Eye (tissue), 1 donor: Measurements from ENCODE around the gene ICA1L.
"Not testable (repeated sequence)": the region's sequence is repeated elsewhere in the genome, so short reads cannot be mapped to it uniquely, and the experiment has no call there.

Experiments used
- DNase-seq: peaks from one replicate; pipeline ENCODE4 v3.0.0-alpha.2; 2015

ICA1L gene

GRCh38 chr2:202871300-202872141 lies at the start of gene ICA1L:
Gene ICA1L (minus strand): TSS chr2:202871766. CDS start chr2:202829009, 42,757 bp downstream.
- DNase-seq = peak; percentile 94

DNA sequence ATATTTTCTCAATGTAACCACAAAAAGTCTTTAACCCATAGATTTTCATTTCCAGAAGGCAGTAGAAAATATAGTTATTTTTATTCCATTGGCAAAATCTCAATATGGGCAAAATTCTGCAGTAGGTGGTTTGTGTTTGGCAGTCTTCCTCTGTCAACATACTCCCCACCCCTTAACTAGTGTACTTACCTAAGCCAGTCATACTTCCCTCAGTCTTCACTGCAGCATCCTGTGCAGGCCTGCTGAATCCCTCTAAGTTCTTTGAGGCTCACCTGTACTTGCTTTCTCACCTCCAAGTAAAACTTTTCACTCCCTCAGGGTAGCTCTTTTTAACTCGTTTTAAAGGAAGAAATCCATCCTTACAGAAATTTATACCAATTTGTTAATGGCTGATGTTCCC lies 47.3 kb upstream of the ICA1L start:
- DNase-seq = no peak

DNA sequence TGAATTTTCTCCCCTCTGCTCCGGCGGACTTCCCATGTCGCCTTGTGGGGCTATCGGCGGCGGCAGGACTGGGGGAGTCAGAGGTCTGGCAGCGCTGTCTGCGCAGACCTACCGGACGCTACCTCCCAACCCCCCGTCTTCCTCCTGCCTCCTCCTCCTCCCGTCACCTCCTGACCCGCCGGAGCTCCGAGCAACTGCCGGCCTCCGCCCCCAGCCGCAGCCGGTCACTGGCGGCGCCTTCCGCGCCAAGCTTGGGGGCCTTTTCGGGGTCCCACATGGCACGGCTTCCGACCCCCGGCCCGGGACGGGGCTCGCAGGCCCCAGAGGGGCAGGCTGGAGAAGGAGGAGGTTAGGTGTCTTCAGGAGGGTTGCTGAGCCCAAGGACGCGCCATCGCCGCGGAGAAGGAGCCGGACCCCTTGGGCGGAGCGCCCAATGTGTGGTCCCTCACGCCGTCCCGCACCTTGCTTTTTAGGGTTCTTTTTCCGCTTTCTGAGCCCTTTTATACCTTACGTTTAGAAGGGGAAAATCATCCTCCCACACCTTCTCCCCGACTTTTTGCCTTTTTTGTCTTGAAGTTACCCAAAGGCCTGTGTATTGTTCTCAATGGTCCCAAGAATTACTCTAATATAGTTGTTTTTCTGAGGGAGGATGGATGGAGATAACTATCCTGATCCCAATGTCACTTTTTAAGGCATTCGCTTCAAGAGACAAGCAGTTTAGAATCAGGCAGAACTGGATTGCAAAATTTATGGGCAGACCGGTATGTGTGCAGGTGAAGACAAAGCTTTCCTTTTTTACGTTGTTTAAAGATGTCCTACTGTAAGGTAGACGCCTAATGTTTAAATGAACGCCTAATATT lies 41.0 kb upstream of the ICA1L start:
- DNase-seq = peak; percentile 72

DNA sequence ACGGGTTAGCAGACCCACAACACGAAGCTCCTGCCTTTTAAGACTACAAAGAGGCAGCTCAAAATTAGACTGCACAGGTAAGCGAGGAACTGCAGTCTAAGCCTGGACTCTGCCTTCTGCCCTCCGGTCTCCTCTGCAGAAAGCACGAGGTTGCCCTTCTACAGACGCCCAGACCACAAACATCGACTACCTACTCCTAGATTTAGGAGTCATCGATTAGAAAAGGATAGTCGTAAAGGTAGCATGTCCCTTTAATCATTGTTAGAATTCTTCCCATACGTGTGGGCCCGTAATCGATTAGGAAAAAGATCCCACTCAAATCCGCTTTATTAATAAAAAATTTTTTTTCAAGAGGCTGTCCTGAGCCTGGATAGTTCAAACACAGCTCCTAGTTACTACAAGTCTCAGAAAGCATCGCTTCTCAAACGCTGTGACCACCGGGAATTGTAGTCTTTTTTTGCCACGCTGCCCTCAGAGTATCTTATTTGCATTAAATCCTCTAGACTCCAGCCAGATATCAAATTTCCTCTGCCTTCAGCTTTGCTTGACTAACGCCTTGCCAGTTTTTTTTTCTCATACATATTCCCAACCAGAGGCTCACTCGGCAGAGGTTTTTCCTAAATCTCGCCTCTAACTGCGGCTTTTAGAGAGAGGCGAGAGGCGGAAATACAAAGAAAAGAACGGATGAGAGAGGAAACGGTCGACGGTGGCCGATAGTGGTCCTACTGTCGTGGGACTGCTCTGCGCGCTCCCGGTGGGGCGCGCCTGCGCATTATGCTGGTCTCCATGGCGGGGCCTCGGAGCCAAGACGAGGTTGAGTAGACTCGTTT lies 40.2 kb upstream of the ICA1L start, which contains the start of the genes CARF and WDR12:
Gene CARF, plus strand, starts transcription at position 764 of the 830 bp plus-strand sequence. CDS start 29,628 bp downstream, outside the sequence.
Gene WDR12, minus strand, starts transcription at position 162 of the 830 bp plus-strand sequence. CDS start 197 bp downstream, outside the sequence.
- DNase-seq = peak; percentile 99

DNA sequence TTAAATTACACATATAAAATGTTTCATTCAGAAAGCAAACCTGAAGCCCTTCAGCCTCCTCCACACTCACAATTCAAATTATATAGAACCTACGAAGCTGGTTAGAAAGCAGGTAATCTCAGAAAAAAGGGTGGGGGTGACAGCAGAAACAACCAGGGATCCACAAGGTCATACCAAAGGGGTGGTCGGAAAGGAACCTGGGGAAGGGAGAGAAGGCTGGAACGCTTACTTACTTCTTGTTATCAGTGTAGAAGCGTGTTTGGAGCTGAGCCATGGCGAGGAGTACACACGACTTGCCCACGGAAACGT lies 39.6 kb upstream of the ICA1L start:
- DNase-seq = no peak

DNA sequence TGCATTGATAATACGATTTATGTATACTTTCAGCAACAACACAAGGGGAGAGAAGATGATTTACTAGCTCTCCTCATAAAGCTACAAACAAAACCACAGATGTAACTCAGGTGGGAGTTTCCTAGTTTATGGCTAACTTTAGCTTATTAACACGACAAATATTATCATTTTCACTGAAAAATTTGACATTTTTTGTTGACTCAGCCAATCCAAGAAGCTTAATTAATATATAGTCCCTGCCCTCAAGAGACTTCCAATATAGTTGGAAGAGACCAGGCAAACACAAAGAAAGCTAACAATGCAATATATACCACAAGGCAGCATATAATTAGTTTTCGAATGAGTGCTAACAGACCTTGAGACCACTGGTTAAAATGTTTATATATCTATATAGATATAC lies 39.1 kb upstream of the ICA1L start:
- DNase-seq = no peak

- DNase-seq = not testable (repeated sequence)
Observed at GRCh38 chr2:202910250-202910649, 38.7 kb upstream of the ICA1L start.

DNA sequence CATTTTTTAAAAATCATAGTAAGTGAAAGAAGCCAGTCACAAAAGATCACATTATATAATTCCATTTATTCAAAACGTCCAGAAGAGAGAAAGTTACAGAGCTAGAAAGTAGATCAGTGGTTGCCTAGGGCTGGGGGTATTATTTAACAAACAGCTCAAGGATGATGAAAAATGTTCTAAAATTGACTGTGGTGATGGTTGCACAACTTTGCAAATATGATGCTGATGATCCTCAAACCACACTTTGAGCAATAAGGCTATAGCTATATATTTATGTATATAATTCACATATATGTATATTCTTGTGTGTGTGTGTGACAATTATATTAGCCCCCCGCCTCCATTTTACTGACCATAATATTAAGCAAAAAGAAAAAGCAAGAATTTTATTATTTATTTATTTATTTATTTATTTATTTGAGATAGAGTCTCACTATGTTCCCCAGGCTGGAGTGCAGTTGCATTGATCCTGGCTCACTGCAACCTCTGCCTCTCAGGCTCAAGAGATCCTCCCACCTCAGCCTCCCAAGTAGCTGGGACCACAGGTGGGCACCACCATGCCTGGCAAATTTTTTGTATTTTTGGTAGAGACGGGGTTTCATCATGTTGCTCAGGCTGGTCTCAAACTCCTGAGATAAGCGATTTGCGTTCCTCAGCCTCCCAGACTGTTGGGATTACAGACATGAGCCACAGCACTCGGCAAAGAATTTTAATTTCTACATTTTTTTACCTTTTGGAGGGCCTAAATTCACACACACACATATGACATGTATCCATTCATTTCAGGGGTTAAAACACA lies 38.0 kb upstream of the ICA1L start:
- DNase-seq = no peak

DNA sequence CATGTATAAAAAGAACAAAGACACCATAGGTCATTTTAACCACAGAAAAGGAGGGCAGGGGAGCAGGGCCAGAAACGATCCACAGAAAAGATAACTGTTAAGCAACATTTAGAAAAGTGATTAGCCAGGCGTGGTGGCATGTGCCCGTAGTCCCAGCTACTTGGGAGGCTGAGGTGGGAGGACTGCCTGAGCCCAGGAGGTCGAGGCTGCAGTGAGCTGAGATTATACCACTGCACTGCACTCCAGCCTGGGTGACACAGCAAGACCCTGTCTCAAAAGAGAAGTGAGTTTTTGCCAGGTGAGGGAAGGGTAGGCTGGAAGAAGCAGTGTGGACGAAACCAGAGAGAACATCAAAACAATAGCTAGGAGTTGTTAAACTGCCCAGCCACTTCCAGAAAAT lies 36.6 kb upstream of the ICA1L start:
- no peak for DNase-seq

GRCh38 chr2:202905507-202905906 lies 33.9 kb upstream of the ICA1L start:
- DNase-seq = not testable (repeated sequence)

DNA sequence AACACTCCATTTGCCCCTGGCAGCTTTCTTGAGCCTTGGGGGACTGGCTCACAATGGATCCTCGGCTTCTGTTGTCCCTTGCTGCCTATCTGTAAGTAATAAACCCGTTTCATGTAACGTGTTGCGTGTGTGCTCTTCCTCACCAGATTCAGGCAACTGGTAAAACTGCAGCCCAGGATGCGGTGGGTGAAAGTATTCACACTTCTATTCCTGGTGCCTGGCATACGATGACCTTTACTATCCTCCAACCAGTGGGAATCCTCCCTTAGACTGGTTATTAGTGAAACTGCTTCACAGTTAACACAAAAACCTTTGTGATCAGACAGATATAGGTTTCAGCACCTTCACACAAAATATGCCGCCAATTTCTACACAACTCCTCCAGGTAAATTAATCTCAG lies 13.6 kb upstream of the ICA1L start:
- DNase-seq = no peak

- no peak for DNase-seq
Observed at GRCh38 chr2:202883987-202884675, 12.6 kb upstream of the ICA1L start.

DNA sequence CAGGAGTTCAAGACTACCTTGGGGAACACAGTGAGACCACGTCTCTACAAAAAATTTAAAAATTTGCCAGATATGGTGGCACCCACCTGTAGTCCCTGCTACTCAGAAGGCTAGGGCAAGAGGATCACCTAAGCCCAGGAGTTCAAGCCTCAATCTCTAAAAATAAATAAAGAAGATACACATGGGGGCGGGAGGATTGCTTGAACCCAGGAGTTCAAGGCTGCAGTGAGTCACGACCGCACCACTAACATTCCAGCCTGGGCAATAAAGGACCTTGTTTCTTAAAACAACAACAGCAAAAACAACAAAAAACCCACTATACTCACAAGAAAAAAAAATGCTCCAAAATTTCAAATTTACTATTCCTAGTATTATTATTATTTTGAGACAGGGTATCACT lies 10.0 kb upstream of the ICA1L start:
- DNase-seq = no peak

DNA sequence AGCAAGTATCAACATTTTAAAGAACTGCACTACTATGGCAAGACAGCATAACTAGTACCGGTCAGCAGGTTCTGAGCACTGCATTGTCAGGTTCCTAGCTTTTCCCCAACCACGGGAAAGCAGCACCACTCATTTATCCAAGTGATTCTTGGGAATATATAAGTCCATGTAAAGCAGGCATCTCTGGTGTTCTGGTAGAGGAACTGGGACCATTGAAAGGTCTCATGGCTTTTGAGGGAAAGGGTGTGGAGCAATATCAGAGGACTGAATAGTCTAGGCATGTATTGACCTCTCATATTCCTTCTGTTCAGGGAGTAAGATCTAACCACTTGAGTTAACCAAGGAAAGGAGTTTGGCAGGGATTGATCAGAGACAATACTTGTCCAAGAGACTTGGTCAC lies 6.1 kb upstream of the ICA1L start:
- no peak for DNase-seq

- DNase-seq = peak; percentile 90
Observed at GRCh38 chr2:202870431-202871299, 901 bp downstream of the ICA1L start.

- DNase-seq = no peak
Observed at GRCh38 chr2:202861987-202862386, 9.6 kb downstream of the ICA1L start.

- no peak for DNase-seq
Observed at GRCh38 chr2:202858601-202859000, 13.0 kb downstream of the ICA1L start.

- DNase-seq = not testable (repeated sequence)
Observed at GRCh38 chr2:202849343-202849742, 22.2 kb downstream of the ICA1L start.

- DNase-seq = no peak
Observed at GRCh38 chr2:202848813-202849212, 22.8 kb downstream of the ICA1L start.
